ENCODE measurements around the gene SLC25A12. TPM values are rescaled to one million over a fixed set of nuclear protein-coding genes. Genes with fewer than 3 reads are reported as not detected.

Gene SLC25A12
- total and polyA plus RNA-seq, 2 of the 13 experiments (the other 11 are each of a cell fraction or from before 2014, with no cell fraction given), result 8.1 to 15.9 TPM

DNA sequence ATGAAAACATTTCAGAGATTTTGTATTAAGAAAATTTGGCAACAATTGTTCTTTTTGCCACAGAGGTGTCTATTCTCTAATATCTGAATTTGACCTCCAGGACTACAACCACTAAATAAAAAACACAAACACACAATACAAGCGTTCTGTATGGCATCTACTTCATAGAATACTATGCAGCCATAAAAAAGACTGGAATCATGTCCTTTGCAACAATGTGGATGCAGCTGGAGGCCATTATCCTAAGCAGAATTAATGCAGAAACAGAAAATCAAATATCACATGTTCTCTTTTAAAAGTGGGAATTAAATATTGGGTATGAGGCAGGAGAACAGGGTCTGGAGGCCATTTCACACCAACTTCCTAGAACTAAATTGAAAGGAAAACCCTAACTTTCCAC, 19.5 kb downstream of the SLC25A12 start (continued):
- TF ChIP-seq SMC3 (IDR thresholded peaks at IDR 0.05; ENCODE audit: low read length), result no peak
- no peak for TF ChIP-seq ZNF564 (CRISPR knock-in tag; IDR thresholded peaks at IDR 0.05)
- TF ChIP-seq DNMT1 (CRISPR knock-in tag; IDR thresholded peaks at IDR 0.05), result no peak
- TF ChIP-seq, protein P1, sequence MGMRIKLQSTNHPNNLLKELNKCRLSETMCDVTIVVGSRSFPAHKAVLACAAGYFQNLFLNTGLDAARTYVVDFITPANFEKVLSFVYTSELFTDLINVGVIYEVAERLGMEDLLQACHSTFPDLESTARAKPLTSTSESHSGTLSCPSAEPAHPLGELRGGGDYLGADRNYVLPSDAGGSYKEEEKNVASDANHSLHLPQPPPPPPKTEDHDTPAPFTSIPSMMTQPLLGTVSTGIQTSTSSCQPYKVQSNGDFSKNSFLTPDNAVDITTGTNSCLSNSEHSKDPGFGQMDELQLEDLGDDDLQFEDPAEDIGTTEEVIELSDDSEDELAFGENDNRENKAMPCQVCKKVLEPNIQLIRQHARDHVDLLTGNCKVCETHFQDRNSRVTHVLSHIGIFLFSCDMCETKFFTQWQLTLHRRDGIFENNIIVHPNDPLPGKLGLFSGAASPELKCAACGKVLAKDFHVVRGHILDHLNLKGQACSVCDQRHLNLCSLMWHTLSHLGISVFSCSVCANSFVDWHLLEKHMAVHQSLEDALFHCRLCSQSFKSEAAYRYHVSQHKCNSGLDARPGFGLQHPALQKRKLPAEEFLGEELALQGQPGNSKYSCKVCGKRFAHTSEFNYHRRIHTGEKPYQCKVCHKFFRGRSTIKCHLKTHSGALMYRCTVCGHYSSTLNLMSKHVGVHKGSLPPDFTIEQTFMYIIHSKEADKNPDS (CRISPR knock-in tag; IDR thresholded peaks at IDR 0.05), result no peak
- TF ChIP-seq CENPX (CRISPR knock-in tag; IDR thresholded peaks at IDR 0.05), result no peak

DNA sequence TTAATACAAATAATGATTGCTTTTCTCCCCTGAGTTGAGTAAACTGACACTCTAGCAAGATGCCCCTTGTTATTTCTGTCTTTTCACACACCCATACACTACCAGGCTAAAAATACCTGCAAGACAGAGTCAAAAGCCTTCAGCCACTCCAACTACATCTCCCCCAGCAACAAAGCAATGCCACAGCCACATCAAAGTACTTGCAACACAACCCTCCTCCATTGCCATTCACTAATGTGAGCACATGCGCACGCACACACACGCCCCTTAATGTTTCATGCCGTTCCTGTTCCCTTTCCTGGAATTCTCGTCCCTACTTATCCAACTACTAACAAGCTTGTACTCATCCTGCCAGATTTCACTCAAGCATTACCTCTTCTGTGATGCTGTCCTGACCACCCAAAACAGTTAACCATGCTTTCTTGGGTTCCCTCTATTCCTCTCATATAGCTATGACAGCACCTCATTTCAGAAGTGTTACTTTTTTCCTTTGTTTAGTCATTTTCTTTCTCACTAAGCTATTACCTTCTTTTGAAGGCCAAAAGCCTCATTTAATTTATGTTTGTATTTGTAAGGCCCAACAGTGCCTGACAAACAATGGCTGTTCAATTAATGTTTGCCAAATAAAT, 29.6 kb downstream of the SLC25A12 start:
- no peak overlapping the region for H3K4me3 ChIP-seq (replicated peaks in 1 of 3; ENCODE audit: insufficient read depth in 1 of 3, low read depth in 2 of 3, low read length in 3 of 3)
- FAIRE-seq, result no peak
- H2AFZ ChIP-seq (ENCODE audit: low read length), result no peak overlapping the region
- no peak for DNase-seq (ENCODE audit: low spot score)
- no peaks in the 10 kb centered on the region for H3K27me3 ChIP-seq (ENCODE audit: control insufficient read depth in 1 of 2, insufficient read depth in 2 of 2, low read length in 2 of 2)
- no peaks in the 10 kb centered on the region for H3K4me1 ChIP-seq (ENCODE audit: insufficient read depth, low read length)
- H3K27ac ChIP-seq (ENCODE audit: extremely low read length, insufficient read depth, low read length), result no peak overlapping the region
- H3K4me2 ChIP-seq (ENCODE audit: low read depth, low read length), result no peak overlapping the region
- H3K79me2 ChIP-seq (ENCODE audit: insufficient read depth, low read length), result no peaks in the 10 kb centered on the region
- intact Hi-C loops (cut with micrococcal nuclease; ENCODE audit: unreplicated experiment) (no loop called here), in situ Hi-C loops (cut with HindIII; ENCODE audit: extremely low pct_ligation_motif_present, low pct_unique_long_range_greater_than_20kb) (no loop called here)
- ATAC-seq, result no peak
- 0 out of 5 replicates have a peak, but pooled peaks cover 0 to 1% of the 10 kb centered on the region in 2 experiments for H3K36me3 ChIP-seq (replicated peaks in 1 of 2; ENCODE audit: control insufficient read depth in 1 of 2, insufficient read depth in 2 of 2, low read length in 2 of 2)
- no peak overlapping the region for H3K9ac ChIP-seq (ENCODE audit: insufficient read depth, low read depth, low read length)
- ChIA-PET POLR2A (no interaction called here), CTCF (ENCODE audit: low intra/inter-chr PET ratio, low total read pairs) (no interaction called here)
- no TSS peak for BruUV-seq (replicated peaks)
- no peaks in the 10 kb centered on the region for H3K9me3 ChIP-seq (ENCODE audit: low read length)
- H4K20me1 ChIP-seq (ENCODE audit: insufficient read depth, low read length), result no peaks in the 10 kb centered on the region
- WGBS (ENCODE audit: low lambda C conversion rate), result 89% methylated on average over 5 of the region's 5 CpGs
- TF ChIP-seq MATR3 (CRISPR knock-in tag; IDR thresholded peaks at IDR 0.05), result no peak
- no peak for TF ChIP-seq JUN (CRISPR knock-in tag; IDR thresholded peaks at IDR 0.05)
- no peak for TF ChIP-seq CAMTA2 (CRISPR knock-in tag; IDR thresholded peaks at IDR 0.05; ENCODE audit: borderline replicate concordance)
- no peak for TF ChIP-seq ZNF567 (CRISPR knock-in tag; IDR thresholded peaks at IDR 0.05; ENCODE audit: borderline replicate concordance)
- TF ChIP-seq FOXP1 (IDR thresholded peaks at IDR 0.05), result no peak
- no peak for TF ChIP-seq FOXP1 (CRISPR knock-in tag; IDR thresholded peaks at IDR 0.05)
- no peak for TF ChIP-seq PRMT3 (CRISPR knock-in tag; IDR thresholded peaks at IDR 0.05; ENCODE audit: borderline replicate concordance, low read depth)
- TF ChIP-seq CREB1 (IDR thresholded peaks at IDR 0.05), result no peak
- no peak for TF ChIP-seq CREB1 (CRISPR knock-in tag; IDR thresholded peaks at IDR 0.05)
- TF ChIP-seq, protein P2, sequence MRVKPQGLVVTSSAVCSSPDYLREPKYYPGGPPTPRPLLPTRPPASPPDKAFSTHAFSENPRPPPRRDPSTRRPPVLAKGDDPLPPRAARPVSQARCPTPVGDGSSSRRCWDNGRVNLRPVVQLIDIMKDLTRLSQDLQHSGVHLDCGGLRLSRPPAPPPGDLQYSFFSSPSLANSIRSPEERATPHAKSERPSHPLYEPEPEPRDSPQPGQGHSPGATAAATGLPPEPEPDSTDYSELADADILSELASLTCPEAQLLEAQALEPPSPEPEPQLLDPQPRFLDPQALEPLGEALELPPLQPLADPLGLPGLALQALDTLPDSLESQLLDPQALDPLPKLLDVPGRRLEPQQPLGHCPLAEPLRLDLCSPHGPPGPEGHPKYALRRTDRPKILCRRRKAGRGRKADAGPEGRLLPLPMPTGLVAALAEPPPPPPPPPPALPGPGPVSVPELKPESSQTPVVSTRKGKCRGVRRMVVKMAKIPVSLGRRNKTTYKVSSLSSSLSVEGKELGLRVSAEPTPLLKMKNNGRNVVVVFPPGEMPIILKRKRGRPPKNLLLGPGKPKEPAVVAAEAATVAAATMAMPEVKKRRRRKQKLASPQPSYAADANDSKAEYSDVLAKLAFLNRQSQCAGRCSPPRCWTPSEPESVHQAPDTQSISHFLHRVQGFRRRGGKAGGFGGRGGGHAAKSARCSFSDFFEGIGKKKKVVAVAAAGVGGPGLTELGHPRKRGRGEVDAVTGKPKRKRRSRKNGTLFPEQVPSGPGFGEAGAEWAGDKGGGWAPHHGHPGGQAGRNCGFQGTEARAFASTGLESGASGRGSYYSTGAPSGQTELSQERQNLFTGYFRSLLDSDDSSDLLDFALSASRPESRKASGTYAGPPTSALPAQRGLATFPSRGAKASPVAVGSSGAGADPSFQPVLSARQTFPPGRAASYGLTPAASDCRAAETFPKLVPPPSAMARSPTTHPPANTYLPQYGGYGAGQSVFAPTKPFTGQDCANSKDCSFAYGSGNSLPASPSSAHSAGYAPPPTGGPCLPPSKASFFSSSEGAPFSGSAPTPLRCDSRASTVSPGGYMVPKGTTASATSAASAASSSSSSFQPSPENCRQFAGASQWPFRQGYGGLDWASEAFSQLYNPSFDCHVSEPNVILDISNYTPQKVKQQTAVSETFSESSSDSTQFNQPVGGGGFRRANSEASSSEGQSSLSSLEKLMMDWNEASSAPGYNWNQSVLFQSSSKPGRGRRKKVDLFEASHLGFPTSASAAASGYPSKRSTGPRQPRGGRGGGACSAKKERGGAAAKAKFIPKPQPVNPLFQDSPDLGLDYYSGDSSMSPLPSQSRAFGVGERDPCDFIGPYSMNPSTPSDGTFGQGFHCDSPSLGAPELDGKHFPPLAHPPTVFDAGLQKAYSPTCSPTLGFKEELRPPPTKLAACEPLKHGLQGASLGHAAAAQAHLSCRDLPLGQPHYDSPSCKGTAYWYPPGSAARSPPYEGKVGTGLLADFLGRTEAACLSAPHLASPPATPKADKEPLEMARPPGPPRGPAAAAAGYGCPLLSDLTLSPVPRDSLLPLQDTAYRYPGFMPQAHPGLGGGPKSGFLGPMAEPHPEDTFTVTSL (CRISPR knock-in tag; IDR thresholded peaks at IDR 0.05; ENCODE audit: borderline replicate concordance), result no peak
- TF ChIP-seq, protein P3, sequence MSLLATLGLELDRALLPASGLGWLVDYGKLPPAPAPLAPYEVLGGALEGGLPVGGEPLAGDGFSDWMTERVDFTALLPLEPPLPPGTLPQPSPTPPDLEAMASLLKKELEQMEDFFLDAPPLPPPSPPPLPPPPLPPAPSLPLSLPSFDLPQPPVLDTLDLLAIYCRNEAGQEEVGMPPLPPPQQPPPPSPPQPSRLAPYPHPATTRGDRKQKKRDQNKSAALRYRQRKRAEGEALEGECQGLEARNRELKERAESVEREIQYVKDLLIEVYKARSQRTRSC (CRISPR knock-in tag; IDR thresholded peaks at IDR 0.05; ENCODE audit: low read depth), result no peak
- no peak for TF ChIP-seq TOPORS (CRISPR knock-in tag; IDR thresholded peaks at IDR 0.05)
